Measurements from ENCODE around the gene SLFN12L. TPM values are rescaled to one million over a fixed set of nuclear protein-coding genes. Genes with fewer than 3 reads are reported as not detected.

The SLFN12L gene
- total and polyA plus RNA-seq, 10 of the 15 experiments (the other 5 are each of a cell fraction or from before 2014, with no cell fraction given): 1.0 to 21.3 (median 9.4) TPM

GRCh38 chr17:35510052-35510451, 27.4 kb downstream of the SLFN12L start:
- Histone ChIP-seq H3K79me2 (ENCODE audit: control insufficient read depth, insufficient read depth, low read length) (no peaks in the 10 kb centered on the region; the same call in 1 of the 2 replicates), H3K36me3 (ENCODE audit: control insufficient read depth in 2 of 2, insufficient read depth in 2 of 2, low read length in 1 of 2) (peaks cover 0 to 17% of the 10 kb centered on the region in 2 experiments; a peak in 3 of 4 replicates), H3K4me2 (ENCODE audit: control insufficient read depth, insufficient read depth) (no peak overlapping the region), H2AFZ (ENCODE audit: control insufficient read depth, low read depth, low read length) (no peak overlapping the region), H3K9ac (ENCODE audit: control insufficient read depth, insufficient read depth, low read length) (no peak overlapping the region), H3K4me3 (no peak overlapping the region), H3K27me3 (replicated peaks in 1 of 2; ENCODE audit: control insufficient read depth in 2 of 2, insufficient read depth in 2 of 2, low read length in 1 of 2) (no peaks in the 10 kb centered on the region), H3K27ac (ENCODE audit: control insufficient read depth, insufficient read depth) (no peak overlapping the region), H4K20me1 (ENCODE audit: control insufficient read depth, insufficient read depth) (no peaks in the 10 kb centered on the region), H3K4me1 (ENCODE audit: control insufficient read depth, insufficient read depth, low read length) (no peaks in the 10 kb centered on the region), H3K9me3 (replicated peaks; ENCODE audit: control insufficient read depth, insufficient read depth, low read length) (peaks cover 2% of the 10 kb centered on the region; the same call in 1 of the 3 replicates)
- ChIA-PET CTCF (no interaction called here), SMC1A (ENCODE audit: uncharacterized antibody, unreplicated experiment) (no interaction called here), POLR2A (no interaction called here), RAD21 (ENCODE audit: unreplicated experiment) (no interaction called here)
- DNase-seq (ENCODE audit: low read depth, low spot score) (no peak), ATAC-seq (no peak), FAIRE-seq (no peak)
- WGBS (ENCODE audit: insufficient coverage, insufficient replicate concordance, low lambda C conversion rate, missing lambda C conversion rate): 97% methylated on average over 2 of the region's 2 CpGs
- no peak for TF ChIP-seq DPF2 (IDR thresholded peaks at IDR 0.05)
- no peak for TF ChIP-seq KLF5 (IDR thresholded peaks at IDR 0.05; ENCODE audit: partially characterized antibody)
- TF ChIP-seq PAX5 (IDR thresholded peaks at IDR 0.05; ENCODE audit: borderline replicate concordance, low read depth, low read length): no peak
- no peak for TF ChIP-seq PKNOX1 (IDR thresholded peaks at IDR 0.05)
- no peak for TF ChIP-seq PRDM15 (CRISPR knock-in tag; IDR thresholded peaks at IDR 0.05)
- no peak for TF ChIP-seq PAX8 (IDR thresholded peaks at IDR 0.05)
- no peak for TF ChIP-seq LARP7 (IDR thresholded peaks at IDR 0.05)
- TF ChIP-seq BHLHE40 (IDR thresholded peaks at IDR 0.05; ENCODE audit: borderline replicate concordance in 1 of 2, low read depth in 2 of 2, low read length in 1 of 2): no peak
- TF ChIP-seq, protein P1, sequence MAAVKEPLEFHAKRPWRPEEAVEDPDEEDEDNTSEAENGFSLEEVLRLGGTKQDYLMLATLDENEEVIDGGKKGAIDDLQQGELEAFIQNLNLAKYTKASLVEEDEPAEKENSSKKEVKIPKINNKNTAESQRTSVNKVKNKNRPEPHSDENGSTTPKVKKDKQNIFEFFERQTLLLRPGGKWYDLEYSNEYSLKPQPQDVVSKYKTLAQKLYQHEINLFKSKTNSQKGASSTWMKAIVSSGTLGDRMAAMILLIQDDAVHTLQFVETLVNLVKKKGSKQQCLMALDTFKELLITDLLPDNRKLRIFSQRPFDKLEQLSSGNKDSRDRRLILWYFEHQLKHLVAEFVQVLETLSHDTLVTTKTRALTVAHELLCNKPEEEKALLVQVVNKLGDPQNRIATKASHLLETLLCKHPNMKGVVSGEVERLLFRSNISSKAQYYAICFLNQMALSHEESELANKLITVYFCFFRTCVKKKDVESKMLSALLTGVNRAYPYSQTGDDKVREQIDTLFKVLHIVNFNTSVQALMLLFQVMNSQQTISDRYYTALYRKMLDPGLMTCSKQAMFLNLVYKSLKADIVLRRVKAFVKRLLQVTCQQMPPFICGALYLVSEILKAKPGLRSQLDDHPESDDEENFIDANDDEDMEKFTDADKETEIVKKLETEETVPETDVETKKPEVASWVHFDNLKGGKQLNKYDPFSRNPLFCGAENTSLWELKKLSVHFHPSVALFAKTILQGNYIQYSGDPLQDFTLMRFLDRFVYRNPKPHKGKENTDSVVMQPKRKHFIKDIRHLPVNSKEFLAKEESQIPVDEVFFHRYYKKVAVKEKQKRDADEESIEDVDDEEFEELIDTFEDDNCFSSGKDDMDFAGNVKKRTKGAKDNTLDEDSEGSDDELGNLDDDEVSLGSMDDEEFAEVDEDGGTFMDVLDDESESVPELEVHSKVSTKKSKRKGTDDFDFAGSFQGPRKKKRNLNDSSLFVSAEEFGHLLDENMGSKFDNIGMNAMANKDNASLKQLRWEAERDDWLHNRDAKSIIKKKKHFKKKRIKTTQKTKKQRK (IDR thresholded peaks at IDR 0.05; ENCODE audit: low read depth, low read length): no peak
- TF ChIP-seq, protein P2, sequence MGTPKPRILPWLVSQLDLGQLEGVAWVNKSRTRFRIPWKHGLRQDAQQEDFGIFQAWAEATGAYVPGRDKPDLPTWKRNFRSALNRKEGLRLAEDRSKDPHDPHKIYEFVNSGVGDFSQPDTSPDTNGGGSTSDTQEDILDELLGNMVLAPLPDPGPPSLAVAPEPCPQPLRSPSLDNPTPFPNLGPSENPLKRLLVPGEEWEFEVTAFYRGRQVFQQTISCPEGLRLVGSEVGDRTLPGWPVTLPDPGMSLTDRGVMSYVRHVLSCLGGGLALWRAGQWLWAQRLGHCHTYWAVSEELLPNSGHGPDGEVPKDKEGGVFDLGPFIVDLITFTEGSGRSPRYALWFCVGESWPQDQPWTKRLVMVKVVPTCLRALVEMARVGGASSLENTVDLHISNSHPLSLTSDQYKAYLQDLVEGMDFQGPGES (IDR thresholded peaks at IDR 0.05): no peak
- in situ Hi-C loops (cut with MboI) (no loop called here), intact Hi-C loops (cut with micrococcal nuclease; ENCODE audit: unreplicated experiment) (no loop called here)
- BruUV-seq (replicated peaks): no TSS peak

All from GM12878 (cell line).